ENCODE measurements around the gene PTGES2. TPM values are rescaled to one million over a fixed set of nuclear protein-coding genes. Genes with fewer than 3 reads are reported as not detected.

The PTGES2 gene
- total RNA-seq, 1 experiment from 2014 or later: 76.8 TPM

DNA sequence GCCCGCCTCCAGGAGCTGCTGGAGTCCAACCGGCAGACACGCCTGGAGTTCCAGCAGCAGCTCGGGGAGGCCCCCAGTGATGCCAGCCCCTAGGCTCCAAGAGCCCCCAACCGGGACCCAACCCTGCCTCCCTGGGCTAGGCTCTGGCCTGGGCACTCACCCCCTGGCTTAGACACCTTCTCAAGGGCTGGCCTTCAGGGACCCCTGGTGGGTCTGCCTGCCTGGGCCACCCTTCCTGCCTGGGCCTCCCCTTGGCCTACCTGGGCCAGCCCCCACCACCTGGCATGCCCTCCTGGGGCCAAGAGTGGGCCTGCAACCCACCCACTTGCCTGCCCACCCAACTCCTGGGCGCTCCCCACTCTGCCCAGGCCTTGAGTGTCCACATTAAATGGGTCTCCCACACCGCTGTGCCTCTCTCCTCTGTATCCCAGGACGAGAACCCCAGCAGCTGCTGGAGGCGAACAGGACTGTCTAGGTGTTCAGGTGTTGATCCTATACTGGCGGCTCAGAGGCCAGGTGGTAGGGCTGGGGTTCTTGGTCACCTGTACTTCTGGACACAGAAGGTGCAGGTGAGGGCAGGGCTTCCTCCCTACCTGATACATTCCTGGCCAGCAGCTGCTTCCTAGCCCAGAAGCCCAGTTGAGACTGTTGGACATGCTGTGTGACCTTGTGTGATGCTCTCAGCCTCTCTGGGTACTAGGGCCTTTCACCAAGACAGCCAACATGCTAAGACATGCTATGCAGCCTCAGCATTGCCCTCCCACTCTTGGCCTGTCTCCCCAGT, 36.2 kb upstream of the PTGES2 start:
- TF ChIP-seq TCF7L2 (IDR thresholded peaks at IDR 0.05; ENCODE audit: low read depth, low read length) (no peak), SIN3A (IDR thresholded peaks at IDR 0.05; ENCODE audit: borderline replicate concordance, insufficient read depth, low read depth, low read length) (no peak), POLR2AphosphoS5 (IDR thresholded peaks at IDR 0.05; ENCODE audit: low read depth, low read length) (no peak)
- TF ChIP-seq, protein P1, sequence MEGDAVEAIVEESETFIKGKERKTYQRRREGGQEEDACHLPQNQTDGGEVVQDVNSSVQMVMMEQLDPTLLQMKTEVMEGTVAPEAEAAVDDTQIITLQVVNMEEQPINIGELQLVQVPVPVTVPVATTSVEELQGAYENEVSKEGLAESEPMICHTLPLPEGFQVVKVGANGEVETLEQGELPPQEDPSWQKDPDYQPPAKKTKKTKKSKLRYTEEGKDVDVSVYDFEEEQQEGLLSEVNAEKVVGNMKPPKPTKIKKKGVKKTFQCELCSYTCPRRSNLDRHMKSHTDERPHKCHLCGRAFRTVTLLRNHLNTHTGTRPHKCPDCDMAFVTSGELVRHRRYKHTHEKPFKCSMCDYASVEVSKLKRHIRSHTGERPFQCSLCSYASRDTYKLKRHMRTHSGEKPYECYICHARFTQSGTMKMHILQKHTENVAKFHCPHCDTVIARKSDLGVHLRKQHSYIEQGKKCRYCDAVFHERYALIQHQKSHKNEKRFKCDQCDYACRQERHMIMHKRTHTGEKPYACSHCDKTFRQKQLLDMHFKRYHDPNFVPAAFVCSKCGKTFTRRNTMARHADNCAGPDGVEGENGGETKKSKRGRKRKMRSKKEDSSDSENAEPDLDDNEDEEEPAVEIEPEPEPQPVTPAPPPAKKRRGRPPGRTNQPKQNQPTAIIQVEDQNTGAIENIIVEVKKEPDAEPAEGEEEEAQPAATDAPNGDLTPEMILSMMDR (IDR thresholded peaks at IDR 0.05): no peak
- TF ChIP-seq, protein P2, sequence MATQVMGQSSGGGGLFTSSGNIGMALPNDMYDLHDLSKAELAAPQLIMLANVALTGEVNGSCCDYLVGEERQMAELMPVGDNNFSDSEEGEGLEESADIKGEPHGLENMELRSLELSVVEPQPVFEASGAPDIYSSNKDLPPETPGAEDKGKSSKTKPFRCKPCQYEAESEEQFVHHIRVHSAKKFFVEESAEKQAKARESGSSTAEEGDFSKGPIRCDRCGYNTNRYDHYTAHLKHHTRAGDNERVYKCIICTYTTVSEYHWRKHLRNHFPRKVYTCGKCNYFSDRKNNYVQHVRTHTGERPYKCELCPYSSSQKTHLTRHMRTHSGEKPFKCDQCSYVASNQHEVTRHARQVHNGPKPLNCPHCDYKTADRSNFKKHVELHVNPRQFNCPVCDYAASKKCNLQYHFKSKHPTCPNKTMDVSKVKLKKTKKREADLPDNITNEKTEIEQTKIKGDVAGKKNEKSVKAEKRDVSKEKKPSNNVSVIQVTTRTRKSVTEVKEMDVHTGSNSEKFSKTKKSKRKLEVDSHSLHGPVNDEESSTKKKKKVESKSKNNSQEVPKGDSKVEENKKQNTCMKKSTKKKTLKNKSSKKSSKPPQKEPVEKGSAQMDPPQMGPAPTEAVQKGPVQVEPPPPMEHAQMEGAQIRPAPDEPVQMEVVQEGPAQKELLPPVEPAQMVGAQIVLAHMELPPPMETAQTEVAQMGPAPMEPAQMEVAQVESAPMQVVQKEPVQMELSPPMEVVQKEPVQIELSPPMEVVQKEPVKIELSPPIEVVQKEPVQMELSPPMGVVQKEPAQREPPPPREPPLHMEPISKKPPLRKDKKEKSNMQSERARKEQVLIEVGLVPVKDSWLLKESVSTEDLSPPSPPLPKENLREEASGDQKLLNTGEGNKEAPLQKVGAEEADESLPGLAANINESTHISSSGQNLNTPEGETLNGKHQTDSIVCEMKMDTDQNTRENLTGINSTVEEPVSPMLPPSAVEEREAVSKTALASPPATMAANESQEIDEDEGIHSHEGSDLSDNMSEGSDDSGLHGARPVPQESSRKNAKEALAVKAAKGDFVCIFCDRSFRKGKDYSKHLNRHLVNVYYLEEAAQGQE (IDR thresholded peaks at IDR 0.05; ENCODE audit: insufficient read depth in 1 of 2, low read depth in 2 of 2, low read length in 1 of 2): no peak
- ChIA-PET POLR2A (no interaction called here), CTCF (interaction anchor here (0.6 kb wide), 1 partner anchor 9 kb away, joined by 11 read pairs; no protein-coding TSS in a partner anchor)
- BruUV-seq (replicated peaks): no TSS peak
- Histone ChIP-seq H3K4me3 (ENCODE audit: low read depth in 2 of 2, low read length in 2 of 2) (no peak overlapping the region), H3K36me3 (ENCODE audit: control insufficient read depth, insufficient read depth, low read length) (no peaks in the 10 kb centered on the region; the same call in 1 of the 2 replicates), H3K9me3 (ENCODE audit: control insufficient read depth, insufficient read depth, low read depth, low read length) (no peaks in the 10 kb centered on the region), H3K27me3 (ENCODE audit: control insufficient read depth, insufficient read depth, low read length) (no peaks in the 10 kb centered on the region), H3K27ac (ENCODE audit: low read length) (no peak overlapping the region), H3K4me1 (ENCODE audit: control insufficient read depth, insufficient read depth, low read length) (0 out of 2 replicates have a peak, but pooled peaks cover 7% of the 10 kb centered on the region)
- intact Hi-C loops (cut with micrococcal nuclease; ENCODE audit: unreplicated experiment): no loop called here
- in situ Hi-C loops (cut with HindIII; ENCODE audit: low pct_unique_long_range_greater_than_20kb, low sequenced_read_pairs): no loop called here
- DNase-seq (ENCODE audit: low read depth, low spot score) (no peak), ATAC-seq (no peak)

DNA sequence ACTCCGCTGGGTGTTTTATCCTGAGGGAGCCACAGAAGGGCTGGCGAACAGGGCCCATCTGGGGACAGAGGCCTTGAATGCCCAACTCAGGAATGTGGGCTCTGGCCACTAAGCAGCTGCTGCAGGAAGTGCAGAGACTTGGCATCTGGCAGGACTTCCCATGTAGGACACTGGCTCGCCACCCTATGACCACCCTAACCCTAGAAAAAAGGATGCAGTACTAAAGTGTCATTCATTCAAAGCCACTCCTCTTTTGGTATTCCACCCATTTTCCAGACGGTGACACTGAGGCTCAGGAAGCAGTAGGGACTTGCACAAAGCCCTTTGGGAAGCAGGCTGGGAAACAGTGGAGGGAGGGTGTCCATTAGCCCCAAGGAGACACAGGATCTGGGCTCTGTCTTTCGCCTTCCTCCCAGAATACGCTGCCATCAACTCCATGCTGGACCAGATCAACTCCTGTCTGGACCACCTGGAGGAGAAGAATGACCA, 35.5 kb upstream of the PTGES2 start:
- no peak for DNase-seq (ENCODE audit: low read depth, low spot score)
- in situ Hi-C loops (cut with HindIII; ENCODE audit: low pct_unique_long_range_greater_than_20kb, low sequenced_read_pairs) (no loop called here), intact Hi-C loops (cut with micrococcal nuclease; ENCODE audit: unreplicated experiment) (no loop called here)
- ChIA-PET CTCF (no interaction called here), POLR2A (no interaction called here)
- Histone ChIP-seq H3K27ac (ENCODE audit: low read length) (no peak overlapping the region), H3K27me3 (ENCODE audit: control insufficient read depth, insufficient read depth, low read length) (no peaks in the 10 kb centered on the region), H3K36me3 (ENCODE audit: control insufficient read depth, insufficient read depth, low read length) (no peaks in the 10 kb centered on the region; the same call in 1 of the 2 replicates), H3K4me3 (ENCODE audit: low read depth in 2 of 2, low read length in 2 of 2) (no peak overlapping the region), H3K9me3 (ENCODE audit: control insufficient read depth, insufficient read depth, low read depth, low read length) (no peaks in the 10 kb centered on the region), H3K4me1 (ENCODE audit: control insufficient read depth, insufficient read depth, low read length) (0 out of 2 replicates have a peak, but pooled peaks cover 7% of the 10 kb centered on the region)
- no peak for ATAC-seq
- TF ChIP-seq TCF7L2 (IDR thresholded peaks at IDR 0.05; ENCODE audit: low read depth, low read length): no peak
- TF ChIP-seq POLR2AphosphoS5 (IDR thresholded peaks at IDR 0.05; ENCODE audit: low read depth, low read length): no peak
- TF ChIP-seq, protein P1 (IDR thresholded peaks at IDR 0.05): no peak
- TF ChIP-seq, protein P2 (IDR thresholded peaks at IDR 0.05; ENCODE audit: insufficient read depth in 1 of 2, low read depth in 2 of 2, low read length in 1 of 2): no peak
- TF ChIP-seq SIN3A (IDR thresholded peaks at IDR 0.05; ENCODE audit: borderline replicate concordance, insufficient read depth, low read depth, low read length): no peak
- BruUV-seq (replicated peaks): no TSS peak
